CD4-positive, alpha-beta T cell treated with Interleukin-1 beta for 1 hour (primary cell): ENCODE data around the gene RECQL5.
A peak's percentile ranks its signal among the peaks of the same experiment; 100 is the strongest.
"Not testable (repeated sequence)": the region's sequence is repeated elsewhere in the genome, so short reads cannot be mapped to it uniquely, and the experiment has no call there.

Experiments used
- DNase-seq, 2 donors: peaks; one replicate each; pipeline ENCODE4 v3.0.0-alpha.2; 2020 to 2022

Gene RECQL5

GRCh38 chr17:75590849-75591721 is 75.9 kb downstream of the RECQL5 start:
- no peak for DNase-seq

GRCh38 chr17:75590314-75590761 is 76.6 kb downstream of the RECQL5 start:
- no peak for DNase-seq

GRCh38 chr17:75589919-75590303 is 77.0 kb downstream of the RECQL5 start:
- no peak for DNase-seq

GRCh38 chr17:75589012-75589918 is 77.7 kb downstream of the RECQL5 start:
- DNase-seq: peak; percentile 93 to 96

- DNase-seq: no peak
These were observed 78.3 kb downstream of the RECQL5 start for GRCh38 chr17:75588596-75589011.

GRCh38 chr17:75587675-75588595 is 79.0 kb downstream of the RECQL5 start, which contains the start of gene MYO15B:
TSS of gene MYO15B (plus strand) at chr17:75587800. CDS start at chr17:75588058, 258 bp downstream.
- peak; percentile 55 to 77 for DNase-seq

- DNase-seq: no peak
These were observed 82.1 kb downstream of the RECQL5 start for GRCh38 chr17:75584849-75585175.

- not testable (repeated sequence) for DNase-seq
These were observed 83.8 kb downstream of the RECQL5 start for GRCh38 chr17:75583197-75583596.

GRCh38 chr17:75581121-75581725 is 85.7 kb downstream of the RECQL5 start:
- DNase-seq: peak; percentile 64 to 70
